ENCODE measurements around the gene LEMD2. TPM values are rescaled to one million over a fixed set of nuclear protein-coding genes. Genes with fewer than 3 reads are reported as not detected.

LEMD2 gene
- total RNA-seq, 1 experiment from 2014 or later, result 91.8 TPM

GRCh38 chr6:33747823-33748222 lies 41.1 kb downstream of the LEMD2 start:
- H2BK20ac ChIP-seq (ENCODE audit: low read depth, low read length, poor library complexity, severe bottlenecking), result no peak overlapping the region
- Mint-ChIP-seq H3K4me1 (peaks cover 49 to 82% of the 10 kb centered on the region in 2 experiments), H3K9me3 (no peaks in the 10 kb centered on the region), H3K27me3 (ENCODE audit: low read depth) (peaks cover 10% of the 10 kb centered on the region), H3K4me3 (no peak overlapping the region; a peak in 1 of 5 replicates), H3K36me3 (ENCODE audit: insufficient read depth in 1 of 3, low read depth in 3 of 3) (no peaks in the 10 kb centered on the region; a peak in 1 of 7 replicates), H3K27ac (no peak overlapping the region; a peak in 2 of 7 replicates)
- no peak overlapping the region for H3K9ac ChIP-seq (ENCODE audit: extremely low read depth, insufficient read length, low read length)
- no peak overlapping the region for H4K5ac ChIP-seq (ENCODE audit: insufficient read length, low read depth, low read length)
- H2BK120ac ChIP-seq (ENCODE audit: low read depth, low read length, poor library complexity, severe bottlenecking), result no peak overlapping the region
- no peak overlapping the region for H2AFZ ChIP-seq (ENCODE audit: low read length)
- no peak overlapping the region for H2BK12ac ChIP-seq (ENCODE audit: insufficient read length, low read depth, low read length)
- no peaks in the 10 kb centered on the region for H3K79me1 ChIP-seq (ENCODE audit: insufficient read depth, low read depth, low read length, poor library complexity, severe bottlenecking)
- no peak for DNase-seq
- H3T11ph ChIP-seq (ENCODE audit: low read length), result no peak overlapping the region
- H3K23me2 ChIP-seq (ENCODE audit: insufficient read length, low read depth, low read length, poor library complexity, severe bottlenecking), result no peaks in the 10 kb centered on the region
- H3K4ac ChIP-seq (ENCODE audit: low read depth, low read length), result no peak overlapping the region
- no peak overlapping the region for H3K23ac ChIP-seq (ENCODE audit: insufficient read length, low read depth, low read length)
- H3K79me2 ChIP-seq (ENCODE audit: insufficient read depth, low read length), result no peaks in the 10 kb centered on the region
- no peak overlapping the region for H4K91ac ChIP-seq (ENCODE audit: insufficient read length, low read depth, low read length)
- H4K8ac ChIP-seq (replicated peaks; ENCODE audit: insufficient read length, low read depth, low read length), result no peak overlapping the region
- no peak overlapping the region for H3K27ac ChIP-seq (ENCODE audit: insufficient read length, low read depth, low read length)
- H3K4me1 ChIP-seq (ENCODE audit: insufficient read depth, low read length), result peaks cover 8% of the 10 kb centered on the region; the same call in 1 of the 2 replicates
- no peaks in the 10 kb centered on the region for H3K27me3 ChIP-seq (ENCODE audit: insufficient read depth, low read length)
- H3K4me2 ChIP-seq (ENCODE audit: insufficient read depth, insufficient read length, low read length), result no peak overlapping the region
- no peak overlapping the region for H2AK5ac ChIP-seq (ENCODE audit: insufficient read length, low read length)
- H3K56ac ChIP-seq (ENCODE audit: insufficient read length, low read depth, low read length), result no peak overlapping the region
- no CpG with 5 or more reads among the region's 5 CpGs for WGBS (ENCODE audit: extremely low coverage, insufficient read length, low lambda C conversion rate)
- no peak overlapping the region for H2BK5ac ChIP-seq (ENCODE audit: insufficient read length, low read length)
- H3K18ac ChIP-seq (ENCODE audit: insufficient read length, low read depth, low read length), result no peak overlapping the region
- H4K20me1 ChIP-seq (ENCODE audit: control insufficient read depth, insufficient read depth, insufficient read length), result no peaks in the 10 kb centered on the region
- TF ChIP-seq CTCF (conservative IDR thresholded peaks at IDR 0.05), result no peak
- no peak overlapping the region for H2BK15ac ChIP-seq (ENCODE audit: low read depth, low read length)
- no peaks in the 10 kb centered on the region for H3K9me3 ChIP-seq (ENCODE audit: control insufficient read depth, low read depth, low read length)
- H3K14ac ChIP-seq (ENCODE audit: insufficient read depth, low read length), result no peak overlapping the region
